HEK293 (cell line): Measurements from ENCODE around the gene MALRD1.

Source experiments
- MZF1 ChIP-seq: fragments of 450-650 bp; formaldehyde crosslinking; IDR thresholded peaks from 2 replicates; pipeline ENCODE4 v1.5.1; 2017; ENCODE audit warnings: missing biosample characterization, missing genetic modification characterization, borderline replicate concordance
- ZEB2 ChIP-seq: fragments of 450-650 bp; formaldehyde crosslinking; IDR thresholded peaks from 2 replicates; pipeline ENCODE4 v1.5.1; 2016; ENCODE audit warnings: missing biosample characterization, missing genetic modification characterization
- ZNF292 ChIP-seq: fragments of 450-650 bp; formaldehyde crosslinking; IDR thresholded peaks from 2 replicates; pipeline ENCODE4 v1.5.1; 2016; ENCODE audit warnings: low read depth, missing biosample characterization, missing genetic modification characterization, borderline replicate concordance
- ZSCAN5A ChIP-seq: fragments of 450-650 bp; formaldehyde crosslinking; IDR thresholded peaks from 2 replicates; pipeline ENCODE4 v1.5.1; 2016; ENCODE audit warnings: missing biosample characterization, missing genetic modification characterization

- no peak for TF ChIP-seq ZSCAN5A (tag by site-specific recombination)
- no peak for TF ChIP-seq MZF1 (tag by site-specific recombination)
- no peak for TF ChIP-seq ZEB2 (tag by site-specific recombination)
- no peak for TF ChIP-seq ZNF292 (tag by site-specific recombination)
These were observed 383.2 kb downstream of the MALRD1 start for GRCh38 chr10:19431622-19432351.
